IPS-18a (cell line): ENCODE measurements around the gene GABRB3.
A peak's percentile ranks its signal among the peaks of the same experiment; 100 is the strongest.

Experiments
- H3K27ac ChIP-seq: one replicate; pipeline ENCODE4 v1.5.1; 2013; ENCODE audit warnings: low read length
- H3K27me3 ChIP-seq: one replicate; pipeline ENCODE4 v1.6.1; 2013; ENCODE audit warnings: mild to moderate bottlenecking, low read length; ENCODE audit not compliant: control insufficient read depth, insufficient read depth
- H3K36me3 ChIP-seq: one replicate; pipeline ENCODE4 v1.6.1; 2013; ENCODE audit warnings: low read depth, low read length; ENCODE audit not compliant: control insufficient read depth
- H3K4me1 ChIP-seq: one replicate; pipeline ENCODE4 v1.6.1; 2013; ENCODE audit warnings: low read depth, low read length; ENCODE audit not compliant: control insufficient read depth
- H3K4me3 ChIP-seq: one replicate; pipeline ENCODE4 v1.5.1; 2013; ENCODE audit warnings: low read length
- H3K9ac ChIP-seq: one replicate; pipeline ENCODE4 v1.6.1; 2013; ENCODE audit warnings: mild to moderate bottlenecking, low read length, moderate library complexity
- H3K9me3 ChIP-seq: one replicate; pipeline ENCODE4 v1.6.1; 2013; ENCODE audit warnings: low read depth, low read length; ENCODE audit not compliant: control insufficient read depth

The GABRB3 gene

DNA sequence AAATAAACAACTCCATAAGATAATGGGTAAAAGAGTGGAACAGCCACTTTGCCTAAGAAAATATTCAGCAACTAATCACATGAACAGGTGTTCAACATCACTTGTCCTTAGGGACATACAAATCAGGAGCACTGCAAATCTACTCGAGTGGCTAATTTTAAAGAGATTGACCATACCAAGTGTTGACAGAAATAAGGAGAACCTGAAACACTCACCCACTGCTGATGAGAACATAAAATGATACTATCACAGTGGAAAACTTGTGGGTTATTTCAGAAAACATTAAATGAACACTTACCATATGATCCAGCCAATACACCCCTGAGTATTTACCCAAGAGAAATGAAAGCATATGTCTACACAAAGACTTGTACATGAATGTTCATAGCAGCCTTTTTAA, 70.5 kb downstream of the GABRB3 start:
- H3K4me3 ChIP-seq, result no peak overlapping the region
- no peaks in the 10 kb centered on the region for H3K36me3 ChIP-seq
- H3K9me3 ChIP-seq, result no peaks in the 10 kb centered on the region
- H3K4me1 ChIP-seq, result peaks cover 43% of the 10 kb centered on the region
- no peaks in the 10 kb centered on the region for H3K27me3 ChIP-seq
- no peak overlapping the region for H3K27ac ChIP-seq
- no peak overlapping the region for H3K9ac ChIP-seq

DNA sequence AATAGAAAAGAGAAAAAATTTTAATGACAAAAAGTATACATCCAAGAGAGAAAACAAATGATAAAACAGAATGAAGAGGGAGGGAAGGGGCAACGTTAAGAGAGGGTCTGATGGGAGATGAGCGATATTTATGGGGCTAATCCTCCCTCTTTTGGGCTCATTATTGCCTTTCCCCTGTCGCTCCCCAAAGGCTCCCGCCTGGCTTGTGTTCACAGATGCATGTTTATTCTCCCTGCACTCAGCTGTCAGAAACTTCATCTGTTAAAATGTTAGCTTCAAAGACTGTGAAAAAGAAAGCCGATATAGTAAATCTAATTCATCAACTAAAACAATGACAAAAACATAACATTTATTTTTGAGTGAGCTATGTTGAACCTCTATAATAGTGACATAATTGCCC, 74.3 kb downstream of the GABRB3 start:
- H3K27me3 ChIP-seq, result no peaks in the 10 kb centered on the region
- peaks cover 22% of the 10 kb centered on the region for H3K4me1 ChIP-seq
- no peak overlapping the region for H3K9ac ChIP-seq
- H3K4me3 ChIP-seq, result no peak overlapping the region
- H3K36me3 ChIP-seq, result no peaks in the 10 kb centered on the region
- H3K27ac ChIP-seq, result no peak overlapping the region
- H3K9me3 ChIP-seq, result peaks cover 11% of the 10 kb centered on the region

DNA sequence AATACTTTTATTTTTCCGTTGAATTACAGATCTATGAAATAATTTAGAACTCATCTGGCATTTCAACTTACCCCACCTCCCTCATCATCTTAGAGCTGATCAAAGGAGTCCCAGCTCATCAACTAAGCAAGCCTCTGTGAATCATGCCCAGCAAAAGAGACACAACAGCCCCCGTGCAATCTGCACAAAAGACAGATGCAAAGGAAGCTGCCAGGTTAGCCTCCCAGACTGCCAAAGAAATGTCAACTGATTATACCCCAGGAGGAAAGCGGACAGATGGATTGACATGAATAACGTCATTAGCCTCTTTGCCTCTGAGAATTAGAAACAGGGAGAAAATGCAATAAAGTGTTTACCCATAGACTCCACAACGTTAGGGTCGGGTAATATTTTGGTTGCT, 75.0 kb downstream of the GABRB3 start:
- no peak overlapping the region for H3K4me3 ChIP-seq

DNA sequence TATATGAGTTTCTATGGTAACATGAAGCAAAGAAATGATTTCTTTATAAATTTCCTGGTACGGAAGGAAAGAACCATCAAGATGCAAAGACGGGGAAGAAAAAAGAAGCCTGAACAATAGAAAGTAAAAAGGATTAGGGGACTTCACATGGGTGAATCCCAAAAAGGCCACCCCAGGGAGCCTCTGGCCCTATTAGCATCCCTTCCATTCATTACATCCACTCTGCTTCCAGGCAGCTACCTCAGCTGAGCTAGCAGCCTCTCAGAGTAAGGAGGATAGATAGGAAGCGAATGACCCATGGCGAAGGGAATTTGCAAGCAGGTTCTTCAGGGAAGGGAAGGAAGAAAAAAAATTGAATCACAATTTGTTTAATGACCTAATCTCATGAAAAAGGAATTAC, 81.6 kb downstream of the GABRB3 start:
- peak overlapping the region; percentile 14 for H3K9ac ChIP-seq
- H3K4me1 ChIP-seq, result peaks cover 48% of the 10 kb centered on the region
- no peaks in the 10 kb centered on the region for H3K27me3 ChIP-seq
- H3K9me3 ChIP-seq, result peaks cover 11% of the 10 kb centered on the region
- H3K36me3 ChIP-seq, result no peaks in the 10 kb centered on the region
- peak overlapping the region; percentile 30 for H3K4me3 ChIP-seq
- H3K27ac ChIP-seq, result peak overlapping the region; percentile 38

More for the DNA sequence above, 75.0 kb downstream of the GABRB3 start:
- Histone ChIP-seq H3K4me1 (peaks cover 29% of the 10 kb centered on the region), H3K27me3 (no peaks in the 10 kb centered on the region), H3K9ac (no peak overlapping the region), H3K9me3 (peaks cover 11% of the 10 kb centered on the region), H3K27ac (no peak overlapping the region), H3K36me3 (no peaks in the 10 kb centered on the region)

DNA sequence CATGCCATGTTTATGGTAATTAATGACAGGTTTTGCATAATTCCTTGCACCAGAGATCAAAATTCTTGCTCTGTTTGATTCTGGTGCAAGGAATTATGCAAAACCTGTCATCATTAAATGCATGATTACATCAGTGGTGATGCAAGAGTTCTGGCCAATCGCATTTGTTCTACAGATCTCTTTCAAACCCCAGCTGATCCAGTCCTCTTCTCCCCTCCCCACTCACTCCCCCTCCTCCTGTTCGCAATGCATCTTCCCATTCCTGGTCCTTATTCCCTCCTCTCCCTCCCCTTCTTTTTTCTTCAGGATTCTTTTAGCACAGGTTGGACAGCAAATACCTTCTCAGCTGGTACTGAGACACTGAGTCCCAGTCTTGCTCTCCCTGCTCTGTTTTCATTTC, 82.1 kb downstream of the GABRB3 start:
- Histone ChIP-seq H3K4me1 (peaks cover 48% of the 10 kb centered on the region), H3K4me3 (peak overlapping the region; percentile 30), H3K9ac (peak overlapping the region; percentile 14), H3K36me3 (no peaks in the 10 kb centered on the region), H3K27me3 (no peaks in the 10 kb centered on the region), H3K27ac (peak overlapping the region; percentile 32), H3K9me3 (peaks cover 11% of the 10 kb centered on the region)

DNA sequence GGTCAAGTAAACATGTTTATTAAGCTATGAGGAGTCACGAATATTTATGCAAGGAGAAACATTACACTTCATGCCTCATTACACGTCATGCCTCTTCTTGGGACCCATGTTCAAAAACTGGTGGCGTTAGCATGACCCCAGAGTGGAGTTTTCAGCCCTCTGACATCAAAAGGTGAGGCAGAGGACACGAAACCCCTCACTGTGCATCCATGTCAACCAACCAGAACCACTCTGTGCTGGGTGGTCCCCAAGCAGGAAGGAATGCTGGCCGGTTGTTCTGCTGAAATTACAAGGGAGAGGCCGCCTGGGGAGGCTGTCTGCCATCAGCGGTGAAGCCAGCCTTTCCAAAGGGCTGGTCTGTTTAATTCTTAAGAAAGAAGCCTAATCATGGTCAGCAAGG, 83.4 kb downstream of the GABRB3 start:
- H3K27me3 ChIP-seq, result no peaks in the 10 kb centered on the region
- H3K36me3 ChIP-seq, result no peaks in the 10 kb centered on the region
- H3K4me3 ChIP-seq, result no peak overlapping the region
- H3K27ac ChIP-seq, result no peak overlapping the region
- H3K4me1 ChIP-seq, result peaks cover 53% of the 10 kb centered on the region
- H3K9ac ChIP-seq, result no peak overlapping the region
- peaks cover 4% of the 10 kb centered on the region for H3K9me3 ChIP-seq

DNA sequence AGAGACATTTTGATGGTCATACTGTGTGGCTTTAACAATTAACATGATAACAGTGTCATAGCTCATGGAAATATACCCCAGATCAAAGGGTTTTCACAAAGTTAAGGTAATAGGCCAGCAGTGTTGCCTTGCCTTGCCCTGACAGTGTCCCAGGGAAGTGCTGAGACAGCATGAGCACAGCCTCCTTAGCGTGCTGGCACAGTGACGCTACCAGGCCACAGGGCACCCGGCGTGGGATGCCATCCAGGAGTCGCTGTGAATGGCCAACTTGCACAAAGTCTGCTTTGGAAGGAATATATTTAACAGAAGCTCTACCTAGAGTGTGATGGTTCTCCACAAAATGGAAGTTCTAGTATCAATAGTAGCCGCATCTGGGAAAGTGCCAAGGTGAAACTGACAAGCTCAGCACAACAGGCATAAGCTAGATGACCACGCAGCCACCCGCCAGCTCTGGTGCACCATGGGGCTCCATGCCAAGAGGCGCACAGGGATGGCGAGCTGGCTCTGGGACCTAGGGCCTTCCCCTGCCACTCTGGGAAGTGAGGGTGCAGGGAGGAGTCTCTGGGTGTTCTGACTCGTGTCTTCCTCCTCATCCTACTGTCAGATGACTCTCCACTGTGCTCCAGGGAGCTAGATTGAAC, 86.2 kb downstream of the GABRB3 start:
- no peak overlapping the region for H3K4me3 ChIP-seq
- no peak overlapping the region for H3K9ac ChIP-seq
- no peaks in the 10 kb centered on the region for H3K36me3 ChIP-seq
- H3K27ac ChIP-seq, result no peak overlapping the region
- no peaks in the 10 kb centered on the region for H3K27me3 ChIP-seq
- H3K4me1 ChIP-seq, result peaks cover 46% of the 10 kb centered on the region
- no peaks in the 10 kb centered on the region for H3K9me3 ChIP-seq

DNA sequence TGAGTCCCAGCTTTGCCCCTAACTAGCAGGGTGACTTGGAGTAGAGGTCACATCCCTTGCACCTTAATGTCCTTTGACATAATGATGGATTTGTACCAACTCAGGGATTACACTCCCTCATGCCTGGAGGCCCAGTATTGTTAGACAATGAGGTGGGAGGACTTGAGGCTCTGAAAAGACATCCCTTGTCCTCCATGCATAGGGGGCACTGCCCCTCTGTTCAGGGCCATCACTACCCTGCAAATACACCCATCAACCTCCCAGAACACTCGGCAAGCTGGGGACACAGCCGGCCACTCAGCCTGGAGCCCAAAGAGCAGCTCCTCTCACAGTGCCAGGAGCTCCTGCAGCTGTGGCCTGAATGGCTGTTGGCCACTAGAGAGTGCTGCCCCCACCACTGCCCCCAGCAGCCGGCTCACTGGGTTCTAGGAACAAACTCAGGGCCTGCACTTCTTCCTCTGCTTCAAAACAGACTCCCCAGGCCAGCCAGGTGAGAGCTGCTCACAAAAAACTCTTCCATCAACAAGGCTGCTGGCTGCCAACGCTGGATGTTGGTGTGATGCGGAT, 90.2 kb downstream of the GABRB3 start:
- Histone ChIP-seq H3K4me1 (peaks cover 27% of the 10 kb centered on the region), H3K4me3 (no peak overlapping the region), H3K36me3 (no peaks in the 10 kb centered on the region), H3K27ac (no peak overlapping the region), H3K9ac (no peak overlapping the region), H3K27me3 (no peaks in the 10 kb centered on the region), H3K9me3 (no peaks in the 10 kb centered on the region)

DNA sequence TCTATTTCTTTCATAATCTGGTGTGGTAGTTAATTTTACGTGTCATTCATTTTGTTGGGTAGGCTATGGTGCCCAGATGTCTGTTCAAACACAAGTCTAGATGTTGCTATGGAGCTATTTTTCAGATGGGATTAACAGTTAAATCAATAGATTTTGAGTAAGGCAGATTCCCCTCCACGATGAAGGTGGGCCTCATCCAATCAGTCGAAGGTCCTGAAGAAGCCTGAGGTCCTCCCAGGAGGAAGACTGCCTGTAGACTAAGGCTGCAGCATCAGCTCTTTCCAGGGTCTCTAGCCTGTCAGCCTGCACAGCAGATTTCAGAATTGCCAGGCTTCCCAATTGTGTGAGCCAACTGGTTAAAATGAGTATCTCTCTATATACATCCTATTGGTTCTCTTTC, 92.9 kb downstream of the GABRB3 start:
- no peaks in the 10 kb centered on the region for H3K9me3 ChIP-seq
- peaks cover 34% of the 10 kb centered on the region for H3K4me1 ChIP-seq
- H3K9ac ChIP-seq, result no peak overlapping the region

DNA sequence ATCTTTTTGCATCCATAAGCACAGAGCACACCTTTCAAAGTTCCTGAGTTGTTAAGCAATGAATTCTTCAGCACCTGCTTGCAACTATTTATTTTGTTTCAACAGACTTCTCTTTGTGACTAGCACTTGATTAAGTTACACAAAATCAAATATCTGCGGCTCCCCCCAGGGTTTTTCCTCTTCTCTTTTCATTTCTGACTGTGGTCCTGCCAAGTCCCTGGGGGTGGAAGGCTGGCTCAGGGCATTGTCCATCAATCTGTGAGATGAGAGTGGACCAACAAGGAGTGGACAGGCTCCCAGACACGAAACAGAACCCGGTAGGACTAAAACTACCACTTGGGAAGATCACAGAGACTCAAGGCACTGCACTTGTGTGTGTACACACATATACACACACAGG, 96.8 kb downstream of the GABRB3 start:
- no peak overlapping the region for H3K9ac ChIP-seq
- H3K27me3 ChIP-seq, result no peaks in the 10 kb centered on the region
- H3K9me3 ChIP-seq, result no peaks in the 10 kb centered on the region
- no peak overlapping the region for H3K4me3 ChIP-seq
- H3K4me1 ChIP-seq, result peaks cover 25% of the 10 kb centered on the region
- H3K27ac ChIP-seq, result no peak overlapping the region
- H3K36me3 ChIP-seq, result no peaks in the 10 kb centered on the region

More for the DNA sequence above, 92.9 kb downstream of the GABRB3 start:
- Histone ChIP-seq H3K4me3 (no peak overlapping the region), H3K36me3 (no peaks in the 10 kb centered on the region), H3K27ac (no peak overlapping the region), H3K27me3 (no peaks in the 10 kb centered on the region)

DNA sequence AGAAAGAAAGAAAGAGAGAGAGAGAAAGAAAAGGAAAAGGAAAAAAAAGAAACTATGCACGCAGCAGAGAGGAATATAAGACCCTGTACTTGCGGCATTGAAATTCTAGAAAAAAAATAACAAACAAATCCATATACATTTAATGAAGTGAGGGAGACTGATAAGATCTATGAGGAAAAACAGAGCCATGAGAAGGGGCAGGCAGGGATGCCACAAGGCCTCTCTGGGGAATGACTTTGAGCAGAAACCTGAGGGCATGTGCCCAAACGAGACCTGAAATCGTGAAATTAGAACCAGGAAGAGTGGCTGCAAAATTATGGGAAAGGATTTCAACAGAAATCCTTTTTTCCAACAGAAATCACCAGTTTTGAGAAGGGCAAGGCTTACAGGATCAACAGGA, 98.4 kb downstream of the GABRB3 start:
- H3K4me1 ChIP-seq, result peaks cover 21% of the 10 kb centered on the region
- no peak overlapping the region for H3K9ac ChIP-seq
- H3K27ac ChIP-seq, result no peak overlapping the region
- H3K27me3 ChIP-seq, result no peaks in the 10 kb centered on the region
- H3K4me3 ChIP-seq, result no peak overlapping the region
- no peaks in the 10 kb centered on the region for H3K36me3 ChIP-seq
- H3K9me3 ChIP-seq, result no peaks in the 10 kb centered on the region

DNA sequence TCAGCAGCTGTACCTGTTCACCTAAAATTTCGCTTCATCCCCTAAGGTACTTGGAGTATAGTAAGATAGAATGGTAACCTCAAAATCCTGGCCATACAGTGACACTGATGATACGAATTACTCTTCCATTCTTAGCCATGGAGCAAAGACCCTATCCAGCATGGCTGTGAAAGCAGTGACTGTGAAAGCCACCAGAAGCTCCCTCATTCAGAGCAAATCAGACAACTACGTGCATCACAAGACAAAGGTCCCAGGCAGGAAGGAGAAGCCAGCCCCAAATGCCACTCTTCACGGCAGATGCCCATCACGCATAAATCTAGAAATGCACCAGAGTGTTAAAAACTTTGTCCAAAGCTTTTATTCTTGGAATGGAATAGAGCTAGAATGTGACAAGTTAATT, 99.4 kb downstream of the GABRB3 start:
- Histone ChIP-seq H3K9ac (no peak overlapping the region), H3K36me3 (no peaks in the 10 kb centered on the region), H3K4me1 (peaks cover 24% of the 10 kb centered on the region), H3K27ac (no peak overlapping the region), H3K4me3 (no peak overlapping the region), H3K27me3 (no peaks in the 10 kb centered on the region), H3K9me3 (no peaks in the 10 kb centered on the region)
